GM03348 (cell line): ENCODE measurements around the gene FMN1.

Source experiments
- DNase-seq: peaks from one replicate; pipeline ENCODE4 v3.0.0; 2012; ENCODE audit warnings: low spot score

FMN1 gene

GRCh38 chr15:33154351-33155166, 40.0 kb downstream of the FMN1 start:
- DNase-seq, result peak; percentile 64

- no peak for DNase-seq
Measured at GRCh38 chr15:33153548-33153947, 41.0 kb downstream of the FMN1 start.

- no peak for DNase-seq
Measured at GRCh38 chr15:33152502-33153109, 41.9 kb downstream of the FMN1 start.

DNA sequence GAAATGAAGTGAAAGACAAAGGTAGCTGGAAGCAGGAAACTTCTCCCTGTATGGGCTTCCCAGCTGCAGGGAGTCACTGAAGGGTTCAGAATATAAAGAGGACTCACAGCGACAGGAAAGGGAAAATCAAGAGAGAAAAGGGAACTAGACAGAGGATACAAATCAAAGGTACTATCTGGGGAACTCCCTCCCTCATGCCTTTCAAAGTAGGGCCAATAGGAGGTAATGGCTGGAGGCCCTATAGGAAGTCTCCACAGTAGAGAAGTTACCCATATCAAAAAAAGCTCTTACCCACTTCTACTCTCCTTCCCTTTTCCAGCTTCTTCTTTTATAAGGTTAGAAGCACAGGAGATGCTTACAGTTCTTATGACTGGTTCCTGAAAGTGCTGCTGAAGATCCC, 43.5 kb downstream of the FMN1 start:
- DNase-seq, result no peak

- DNase-seq, result no peak
Measured at GRCh38 chr15:33150431-33150941, 44.0 kb downstream of the FMN1 start.

- no peak for DNase-seq
Measured at GRCh38 chr15:33149919-33150318, 44.6 kb downstream of the FMN1 start.

- DNase-seq, result no peak
Measured at GRCh38 chr15:33148129-33148751, 46.3 kb downstream of the FMN1 start.

GRCh38 chr15:33146051-33146450, 48.5 kb downstream of the FMN1 start:
- no peak for DNase-seq

DNA sequence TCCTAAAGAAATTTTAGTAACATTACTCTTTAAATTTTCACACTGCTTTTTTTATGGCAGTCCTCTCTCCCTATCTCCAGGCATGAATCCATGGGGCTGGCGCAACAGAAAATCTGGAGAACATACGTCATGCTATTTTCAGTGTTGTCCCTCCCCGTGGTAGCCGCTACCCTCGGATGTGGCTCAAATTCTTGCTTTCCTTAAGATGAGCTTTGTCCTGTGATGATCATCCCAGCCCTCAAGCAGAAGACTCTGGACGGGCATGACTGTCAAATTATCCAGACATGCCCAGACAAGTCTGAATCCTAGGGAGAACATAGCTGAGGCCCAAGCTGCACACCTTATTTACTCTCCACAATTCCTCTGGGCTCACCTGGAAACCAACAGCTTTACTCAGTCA, 49.1 kb downstream of the FMN1 start:
- no peak for DNase-seq

DNA sequence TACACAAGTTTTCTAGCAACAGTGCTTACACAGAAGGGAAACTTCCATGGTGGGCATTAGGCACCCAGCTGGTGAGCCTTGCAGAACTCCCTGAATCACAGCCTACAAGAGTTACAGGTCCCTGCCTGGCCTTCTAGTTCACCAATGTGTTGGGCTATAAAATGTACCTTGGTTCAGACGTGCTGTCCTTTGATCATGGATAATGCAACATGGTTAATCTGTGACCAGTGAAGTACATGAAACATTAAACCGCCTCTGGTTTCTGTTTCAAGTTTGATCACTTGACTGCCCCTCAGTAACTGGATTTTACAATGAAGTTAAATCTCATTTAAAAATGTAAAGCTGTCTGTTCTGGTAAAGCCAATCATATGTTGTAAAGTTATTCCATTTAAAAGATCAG, 51.8 kb downstream of the FMN1 start:
- DNase-seq, result no peak

- DNase-seq, result no peak
Measured at GRCh38 chr15:33138000-33138399, 56.5 kb downstream of the FMN1 start.

DNA sequence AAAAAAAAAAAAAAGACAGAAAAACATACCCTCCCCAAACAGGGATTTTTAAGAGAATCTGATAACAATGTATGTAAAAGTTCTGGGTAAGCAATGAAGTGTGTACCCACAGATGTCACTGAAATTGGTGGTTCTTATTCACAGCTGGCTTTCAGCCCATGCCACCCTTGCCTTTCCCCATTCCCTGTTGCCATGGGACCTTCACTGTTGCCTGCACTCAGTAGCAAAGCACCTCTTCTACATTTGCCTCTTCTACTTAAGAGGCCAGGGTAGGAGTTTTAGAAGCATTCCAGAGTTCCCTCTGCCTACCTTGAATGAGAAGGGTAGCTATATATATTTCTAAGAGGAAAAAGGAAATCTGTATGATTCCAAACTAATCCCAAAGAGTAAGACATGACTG, 57.4 kb downstream of the FMN1 start:
- no peak for DNase-seq

DNA sequence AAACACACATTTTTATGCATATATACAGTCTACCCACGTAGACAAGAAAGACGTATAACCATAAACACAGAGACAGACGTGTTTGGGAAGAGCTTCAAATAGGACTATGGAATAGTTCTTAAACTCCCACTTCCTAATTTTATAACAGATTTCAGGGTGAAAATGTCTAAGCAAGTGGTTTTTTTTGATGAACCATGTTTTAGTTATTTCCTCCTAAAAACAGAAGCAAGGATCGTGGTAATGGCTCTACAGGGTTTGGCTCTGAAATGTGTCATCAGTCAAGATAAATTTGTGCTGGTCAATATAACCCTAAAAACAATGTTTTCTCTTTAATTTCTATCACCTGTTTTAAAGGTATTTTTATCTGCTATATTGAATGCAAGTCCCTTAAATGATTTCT, 58.2 kb downstream of the FMN1 start:
- no peak for DNase-seq

GRCh38 chr15:33135355-33135781, 59.1 kb downstream of the FMN1 start:
- DNase-seq, result peak; percentile 73

- DNase-seq, result peak; percentile 76
Measured at GRCh38 chr15:33132722-33133345, 61.7 kb downstream of the FMN1 start.

DNA sequence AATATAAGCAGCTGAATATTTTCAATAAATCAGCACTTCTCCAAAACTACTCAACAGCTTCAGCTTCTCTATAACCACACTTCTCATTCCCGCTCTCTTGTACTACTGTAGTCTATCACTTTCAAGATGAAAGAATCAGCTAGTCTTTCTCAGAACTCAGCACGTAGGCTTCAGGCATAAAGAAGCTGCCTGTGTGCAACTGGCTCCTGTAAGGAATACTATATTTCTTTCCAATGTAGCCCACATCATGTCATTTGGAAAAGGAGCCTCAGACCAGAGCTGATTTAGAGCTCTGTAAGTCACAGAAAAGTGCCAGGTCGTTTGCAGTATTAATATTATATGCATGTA, 62.3 kb downstream of the FMN1 start:
- no peak for DNase-seq

- no peak for DNase-seq
Measured at GRCh38 chr15:33131552-33132232, 62.8 kb downstream of the FMN1 start.

- peak; percentile 80 for DNase-seq
Measured at GRCh38 chr15:33126559-33127290, 67.8 kb downstream of the FMN1 start.

DNA sequence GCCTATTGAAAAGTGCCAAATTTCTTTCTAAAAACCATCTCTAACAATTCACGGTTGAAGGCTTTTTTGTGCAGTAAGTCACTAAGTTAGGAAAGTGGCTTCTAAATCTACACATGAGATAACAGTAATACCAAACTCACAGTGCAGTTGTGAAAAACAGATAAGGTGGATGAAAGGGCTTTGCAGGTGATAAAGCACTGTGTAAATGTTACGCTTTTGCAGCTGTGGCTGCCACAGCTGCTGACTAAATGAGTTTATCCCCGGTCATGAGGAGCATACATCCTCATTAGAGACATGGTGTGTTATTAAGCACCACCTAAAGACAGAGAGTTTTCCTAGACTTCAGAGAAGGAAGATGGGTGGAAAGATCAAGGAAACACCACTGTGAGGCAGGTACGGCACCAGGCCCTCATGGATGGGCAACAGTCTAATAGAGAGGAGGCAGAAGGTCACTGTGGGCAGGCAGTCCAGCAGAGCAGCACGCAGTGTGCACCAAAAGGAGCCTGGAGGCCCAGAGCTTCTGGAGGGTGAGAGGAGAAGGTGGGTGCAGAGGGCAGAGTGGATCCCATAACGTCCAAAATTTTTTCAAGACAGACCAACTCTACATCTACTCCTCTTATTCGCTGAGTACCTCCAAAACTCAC, 68.5 kb downstream of the FMN1 start:
- DNase-seq, result no peak

DNA sequence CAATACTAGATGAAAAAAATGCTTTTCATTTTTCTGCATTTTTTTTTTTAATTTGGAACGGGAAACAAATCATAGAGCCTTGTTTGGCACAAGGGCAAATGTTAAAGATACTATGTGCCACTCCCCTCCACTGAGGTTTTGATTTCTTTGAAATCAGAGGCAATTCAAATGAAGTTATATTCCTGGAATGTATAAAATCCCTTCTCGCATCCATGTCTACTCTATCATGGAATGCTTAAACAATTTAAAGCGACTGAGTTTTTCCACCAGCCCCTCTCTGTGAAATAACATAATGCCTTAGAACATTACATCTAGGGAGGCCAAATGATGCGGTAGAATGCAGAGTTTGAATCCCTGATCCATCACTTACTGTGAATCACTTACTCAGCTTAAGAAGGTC, 69.7 kb downstream of the FMN1 start:
- DNase-seq, result no peak

DNA sequence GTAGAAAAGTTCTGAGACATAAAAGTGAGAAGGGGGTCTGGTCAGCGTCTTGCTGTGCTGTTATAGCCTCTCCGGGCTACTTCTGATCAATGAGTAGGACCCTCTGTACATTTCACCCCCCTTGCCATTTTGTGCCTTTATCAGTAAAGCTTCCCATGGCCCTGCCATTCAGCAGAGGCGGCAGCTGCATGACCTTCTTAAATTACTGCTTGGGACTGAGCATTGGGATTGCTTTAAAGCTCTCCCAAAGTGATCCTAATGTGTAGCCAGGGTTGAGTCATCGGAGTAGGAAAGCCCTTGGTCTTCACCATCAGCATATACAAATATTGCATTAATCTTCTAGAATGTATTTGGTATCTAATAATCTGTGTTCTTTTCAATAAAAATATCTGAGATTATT, 70.2 kb downstream of the FMN1 start:
- no peak for DNase-seq
